Ishikawa (cell line): ENCODE results near the gene CYP2S1.
A peak's percentile ranks its signal among the peaks of the same experiment; 100 is the strongest.

Source experiments
- CEBPB ChIP-seq: IDR thresholded peaks from 2 replicates; pipeline ENCODE4 v1.6.1; 2012
- CREB1 ChIP-seq: IDR thresholded peaks from 2 replicates; pipeline ENCODE4 v1.6.1; 2012; ENCODE audit warnings: low read depth
- EGR1 ChIP-seq: IDR thresholded peaks from 2 replicates; pipeline ENCODE4 v1.6.1; 2012
- EP300 ChIP-seq: IDR thresholded peaks from 2 replicates; pipeline ENCODE4 v1.6.1; 2012; ENCODE audit warnings: borderline replicate concordance
- FOXM1 ChIP-seq: IDR thresholded peaks from 2 replicates; pipeline ENCODE4 v1.6.1; 2012; ENCODE audit warnings: low read depth, borderline replicate concordance
- MAX ChIP-seq: IDR thresholded peaks from 2 replicates; pipeline ENCODE4 v1.6.1; 2012
- NFIC ChIP-seq: IDR thresholded peaks from 2 replicates; pipeline ENCODE4 v1.6.1; 2012
- RAD21 ChIP-seq: IDR thresholded peaks from 2 replicates; pipeline ENCODE4 v1.6.1; 2012; ENCODE audit warnings: low read depth
- REST ChIP-seq: IDR thresholded peaks from 2 replicates; pipeline ENCODE4 v1.6.1; 2012; ENCODE audit warnings: low read depth, mild to moderate bottlenecking
- TAF1 ChIP-seq: IDR thresholded peaks from 2 replicates; pipeline ENCODE4 v1.6.1; 2012; ENCODE audit warnings: low read depth, mild to moderate bottlenecking
- TCF12 ChIP-seq: IDR thresholded peaks from 2 replicates; pipeline ENCODE4 v1.6.1; 2012; ENCODE audit warnings: low read depth
- TEAD4 ChIP-seq: IDR thresholded peaks from 2 replicates; pipeline ENCODE4 v1.6.1; 2012
- USF1 ChIP-seq: IDR thresholded peaks from 2 replicates; pipeline ENCODE4 v1.6.1; 2012
- YY1 ChIP-seq: IDR thresholded peaks from 2 replicates; pipeline ENCODE4 v1.6.1; 2012; ENCODE audit warnings: low read depth
- ZBTB7A ChIP-seq: IDR thresholded peaks from 2 replicates; pipeline ENCODE4 v1.6.1; 2012; ENCODE audit warnings: low read depth

Gene CYP2S1

GRCh38 chr19:41223431-41224234 is 30.6 kb downstream of the CYP2S1 start:
- TF ChIP-seq USF1 = no peak
- no peak for TF ChIP-seq CEBPB
- TF ChIP-seq TCF12 = peak; percentile 43; the same call in 1 of the 2 replicates
- peak; percentile 82 for TF ChIP-seq TEAD4
- TF ChIP-seq MAX = no peak
- TF ChIP-seq EGR1 = no peak
- TF ChIP-seq ZBTB7A = peak; percentile 78; the same call in 1 of the 2 replicates
- no peak for TF ChIP-seq FOXM1
- no peak for TF ChIP-seq YY1
- peak; percentile 40; the same call in 1 of the 2 replicates for TF ChIP-seq EP300
- no peak for TF ChIP-seq TAF1
- TF ChIP-seq REST = no peak
- no peak for TF ChIP-seq CREB1
- TF ChIP-seq RAD21 = no peak
- TF ChIP-seq NFIC = no peak

GRCh38 chr19:41224632-41225031 is 31.6 kb downstream of the CYP2S1 start:
- TF ChIP-seq EP300 (no peak), CEBPB (no peak), RAD21 (no peak), USF1 (no peak), FOXM1 (no peak), CREB1 (no peak), REST (no peak)

- TF ChIP-seq ZBTB7A (no peak), FOXM1 (peak; percentile 36; the same call in 1 of the 2 replicates)
Observed at GRCh38 chr19:41225238-41226052, 32.4 kb downstream of the CYP2S1 start.

- TF ChIP-seq NFIC = peak; percentile 59; the same call in 1 of the 2 replicates
- no peak for TF ChIP-seq REST
- peak; percentile 72 for TF ChIP-seq EGR1
- no peak; the same call in 1 of the 2 replicates for TF ChIP-seq TAF1
- TF ChIP-seq CREB1 = no peak
- peak; percentile 75 for TF ChIP-seq MAX
- TF ChIP-seq FOXM1 = no peak; the same call in 1 of the 2 replicates
- no peak for TF ChIP-seq YY1
- no peak for TF ChIP-seq CEBPB
- no peak; the same call in 1 of the 2 replicates for TF ChIP-seq RAD21
- TF ChIP-seq TCF12 = peak; percentile 78; the same call in 1 of the 2 replicates
- peak; percentile 70 for TF ChIP-seq USF1
- TF ChIP-seq TEAD4 = peak; percentile 73
- peak; percentile 71 for TF ChIP-seq EP300
- TF ChIP-seq ZBTB7A = peak; percentile 98
Observed at GRCh38 chr19:41226053-41226873, 33.2 kb downstream of the CYP2S1 start.
